Nephron (organoid): ENCODE data around the gene CPLX1.

ENCODE experiments used
- H3K27ac Mint-ChIP-seq, 3 experiments: 2 replicates each; pipeline ENCODE4 v1.8.0; 2020; ENCODE audit warnings: mixed read lengths in 3 of 3, mild to moderate bottlenecking in 2 of 3, moderate library complexity in 1 of 3
- H3K27me3 Mint-ChIP-seq: 2 replicates; pipeline ENCODE4 v1.8.0; 2021; ENCODE audit warnings: low read depth, mild to moderate bottlenecking, moderate library complexity, mixed read lengths
- H3K36me3 Mint-ChIP-seq: 2 replicates; pipeline ENCODE4 v1.8.0; 2020; ENCODE audit warnings: low read depth, mixed read lengths
- H3K4me1 Mint-ChIP-seq: 2 replicates; pipeline ENCODE4 v1.8.0; 2020; ENCODE audit warnings: mixed read lengths
- H3K4me3 Mint-ChIP-seq, 3 experiments: 2 replicates each; pipeline ENCODE4 v1.8.0; 2020; ENCODE audit warnings: mild to moderate bottlenecking in 3 of 3, mixed read lengths in 3 of 3, moderate library complexity in 2 of 3
- H3K9me3 Mint-ChIP-seq: 2 replicates; pipeline ENCODE4 v1.8.0; 2020; ENCODE audit warnings: mixed read lengths
- TF ChIP-seq, protein P1 (sequence below), 3 experiments: fragments of 200-600 bp; sonication (generic); IDR thresholded peaks; one replicate each; pipeline ENCODE4 v1.5.0; 2021; ENCODE audit warnings: antibody characterized with exemption in 3 of 3; ENCODE audit not compliant: unreplicated experiment in 3 of 3

The CPLX1 gene

DNA sequence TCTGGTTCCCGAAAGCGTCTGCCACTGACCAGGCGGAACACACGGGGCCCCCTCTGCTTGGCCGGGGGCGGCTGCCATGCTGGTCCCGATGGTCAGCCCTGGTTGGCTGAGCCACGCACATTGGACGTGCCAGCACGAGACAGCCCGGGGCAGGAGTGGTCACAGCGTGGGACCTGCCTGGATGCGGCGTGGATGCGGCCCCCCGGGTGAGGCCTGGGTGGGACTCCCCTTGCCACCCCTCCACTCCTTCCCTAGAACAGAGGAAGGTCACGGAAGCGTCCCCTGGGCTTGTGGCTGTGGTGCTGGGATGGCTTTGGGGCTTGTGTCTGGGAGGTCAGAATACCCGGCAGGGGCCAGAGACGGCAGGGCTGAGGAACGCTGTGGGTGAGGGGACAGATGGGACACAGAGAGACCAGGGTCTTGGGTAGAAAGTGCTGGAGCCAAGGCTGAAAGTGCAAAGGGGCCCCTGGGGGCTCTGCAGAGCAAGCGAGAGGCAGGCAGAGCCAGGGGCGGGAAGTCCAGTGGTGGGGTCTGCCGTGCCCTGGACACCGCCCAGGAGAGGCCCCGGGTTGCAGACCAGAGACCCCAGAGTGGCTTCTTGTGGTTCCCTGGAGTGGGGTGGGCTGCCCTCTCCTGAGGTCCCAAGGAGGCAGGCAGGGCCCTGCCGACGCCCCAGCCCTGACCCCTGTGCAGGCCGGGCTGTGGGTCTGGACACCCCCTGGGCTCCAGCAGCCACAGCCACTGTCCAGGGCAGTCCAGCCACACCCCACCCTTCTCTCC is 8.6 kb upstream of the CPLX1 start:
- TF ChIP-seq, protein P1, sequence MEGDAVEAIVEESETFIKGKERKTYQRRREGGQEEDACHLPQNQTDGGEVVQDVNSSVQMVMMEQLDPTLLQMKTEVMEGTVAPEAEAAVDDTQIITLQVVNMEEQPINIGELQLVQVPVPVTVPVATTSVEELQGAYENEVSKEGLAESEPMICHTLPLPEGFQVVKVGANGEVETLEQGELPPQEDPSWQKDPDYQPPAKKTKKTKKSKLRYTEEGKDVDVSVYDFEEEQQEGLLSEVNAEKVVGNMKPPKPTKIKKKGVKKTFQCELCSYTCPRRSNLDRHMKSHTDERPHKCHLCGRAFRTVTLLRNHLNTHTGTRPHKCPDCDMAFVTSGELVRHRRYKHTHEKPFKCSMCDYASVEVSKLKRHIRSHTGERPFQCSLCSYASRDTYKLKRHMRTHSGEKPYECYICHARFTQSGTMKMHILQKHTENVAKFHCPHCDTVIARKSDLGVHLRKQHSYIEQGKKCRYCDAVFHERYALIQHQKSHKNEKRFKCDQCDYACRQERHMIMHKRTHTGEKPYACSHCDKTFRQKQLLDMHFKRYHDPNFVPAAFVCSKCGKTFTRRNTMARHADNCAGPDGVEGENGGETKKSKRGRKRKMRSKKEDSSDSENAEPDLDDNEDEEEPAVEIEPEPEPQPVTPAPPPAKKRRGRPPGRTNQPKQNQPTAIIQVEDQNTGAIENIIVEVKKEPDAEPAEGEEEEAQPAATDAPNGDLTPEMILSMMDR (IDR thresholded peaks at IDR 0.05; ENCODE audit: unreplicated experiment in 3 of 3) = no peak
- Mint-ChIP-seq H3K36me3 (peaks cover 11% of the 10 kb centered on the region), H3K4me1 (no peaks in the 10 kb centered on the region), H3K9me3 (peaks cover 17% of the 10 kb centered on the region), H3K27me3 (peaks cover 11% of the 10 kb centered on the region), H3K4me3 (no peak overlapping the region), H3K27ac (no peak overlapping the region)

DNA sequence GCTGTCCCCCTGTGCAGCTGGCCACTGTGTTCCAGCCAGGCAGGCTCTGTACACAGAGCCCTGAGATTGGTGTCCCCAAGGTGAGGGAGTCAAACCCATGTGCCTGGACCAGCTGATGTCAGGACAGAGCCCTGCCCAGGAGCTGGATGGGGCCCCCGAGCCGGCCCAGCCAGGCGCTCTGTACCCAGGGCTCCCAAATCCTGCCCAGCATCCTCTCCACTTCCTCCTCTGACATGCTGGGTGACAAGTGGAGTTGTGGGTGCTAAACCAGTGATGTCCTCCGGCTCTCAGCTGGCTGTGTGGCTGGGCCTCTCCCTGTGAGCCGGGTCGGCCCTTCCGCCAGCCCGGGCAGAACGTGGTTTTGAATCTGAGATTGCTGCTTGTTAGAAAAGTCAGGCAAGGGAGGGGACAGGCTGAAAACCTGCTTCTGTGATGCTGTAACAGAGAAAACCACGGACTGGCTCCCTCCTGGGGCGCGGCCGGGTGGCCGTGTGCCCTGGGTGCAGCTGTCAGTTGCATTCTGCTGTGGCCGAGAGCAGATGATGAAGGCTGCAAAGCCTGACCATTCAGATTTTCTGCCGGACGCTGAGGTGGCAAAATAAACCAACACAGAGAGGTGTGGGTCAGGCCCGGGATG is 7.9 kb upstream of the CPLX1 start:
- H3K27ac Mint-ChIP-seq = no peak overlapping the region
- no peak overlapping the region for H3K4me3 Mint-ChIP-seq
- peaks cover 10% of the 10 kb centered on the region for H3K9me3 Mint-ChIP-seq
- H3K36me3 Mint-ChIP-seq = peaks cover 6% of the 10 kb centered on the region
- H3K4me1 Mint-ChIP-seq = no peaks in the 10 kb centered on the region
- peaks cover 14% of the 10 kb centered on the region for H3K27me3 Mint-ChIP-seq
- TF ChIP-seq, protein P1 (IDR thresholded peaks at IDR 0.05; ENCODE audit: unreplicated experiment in 3 of 3) = no peak

DNA sequence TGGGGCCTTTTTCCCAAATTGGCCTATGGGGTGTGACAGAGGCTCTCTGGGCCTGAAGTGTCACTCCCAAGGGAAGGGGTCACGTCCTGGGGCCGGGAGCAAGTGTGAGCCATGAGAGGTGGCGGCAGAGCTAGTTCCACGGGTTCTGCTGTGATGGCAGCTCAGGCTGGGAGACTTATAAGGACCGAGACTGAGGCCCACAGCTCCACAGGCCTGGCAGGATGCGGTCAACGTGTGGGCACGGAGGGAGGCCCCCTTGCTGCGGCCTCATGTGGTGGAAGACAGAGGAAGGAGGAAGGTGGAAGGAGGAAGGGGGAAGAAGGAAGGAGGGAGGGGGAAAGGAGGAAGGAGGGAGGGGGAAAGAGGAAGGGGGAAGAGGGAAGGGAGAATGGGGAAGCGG is 7.2 kb upstream of the CPLX1 start:
- H3K4me1 Mint-ChIP-seq = peaks cover 2% of the 10 kb centered on the region
- peaks cover 8% of the 10 kb centered on the region for H3K9me3 Mint-ChIP-seq
- TF ChIP-seq, protein P1 (IDR thresholded peaks at IDR 0.05; ENCODE audit: unreplicated experiment in 3 of 3) = no peak
- H3K4me3 Mint-ChIP-seq = no peak overlapping the region
- H3K36me3 Mint-ChIP-seq = peaks cover 4% of the 10 kb centered on the region
- H3K27me3 Mint-ChIP-seq = peaks cover 21% of the 10 kb centered on the region
- no peak overlapping the region for H3K27ac Mint-ChIP-seq

DNA sequence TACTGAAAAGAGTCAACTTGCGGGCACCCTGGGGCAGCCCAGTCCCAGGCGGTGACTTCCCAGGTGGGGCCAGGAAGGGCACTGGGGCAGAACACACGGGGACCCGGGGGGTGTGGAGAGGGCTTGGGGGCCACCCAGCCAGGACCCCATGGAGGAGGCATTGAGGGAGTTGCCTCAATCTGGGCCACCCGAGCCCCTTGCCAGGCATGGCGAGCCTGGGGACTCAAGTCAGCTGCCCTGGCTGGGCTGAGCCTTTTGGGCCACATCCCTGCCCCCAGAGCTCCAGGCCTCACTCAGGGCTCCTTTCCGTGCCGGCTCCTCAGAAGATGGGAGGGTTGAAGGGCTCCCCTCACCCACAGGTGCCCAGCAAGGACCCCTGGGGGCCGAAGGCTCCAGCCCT is 6.6 kb upstream of the CPLX1 start:
- H3K27me3 Mint-ChIP-seq = peaks cover 27% of the 10 kb centered on the region
- peaks cover 6% of the 10 kb centered on the region for H3K4me1 Mint-ChIP-seq
- TF ChIP-seq, protein P1 (IDR thresholded peaks at IDR 0.05; ENCODE audit: unreplicated experiment in 3 of 3) = no peak
- no peak overlapping the region for H3K4me3 Mint-ChIP-seq
- no peak overlapping the region for H3K27ac Mint-ChIP-seq
- H3K9me3 Mint-ChIP-seq = peaks cover 2% of the 10 kb centered on the region
- no peaks in the 10 kb centered on the region for H3K36me3 Mint-ChIP-seq

DNA sequence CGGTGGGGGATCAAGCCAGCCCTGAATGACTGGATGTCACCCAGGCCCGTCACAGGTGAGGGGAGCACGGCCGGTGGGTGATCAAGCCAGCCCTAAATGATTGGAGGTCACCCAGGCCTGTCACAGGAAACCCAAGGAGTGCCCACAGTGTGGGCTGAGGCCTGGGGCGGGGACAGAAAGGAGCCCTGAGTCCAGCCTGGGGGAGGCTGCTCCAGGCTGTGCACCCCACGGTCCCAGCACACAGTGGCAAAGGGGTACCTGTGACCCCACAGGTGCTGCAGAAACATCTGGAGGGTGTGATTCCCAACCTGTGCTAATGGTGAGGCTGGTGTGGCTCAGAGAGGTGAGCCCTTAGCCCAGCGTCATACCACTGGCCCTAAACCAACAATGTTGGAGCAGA is 6.2 kb upstream of the CPLX1 start:
- no peaks in the 10 kb centered on the region for H3K36me3 Mint-ChIP-seq
- TF ChIP-seq, protein P1 (IDR thresholded peaks at IDR 0.05; ENCODE audit: unreplicated experiment in 3 of 3) = no peak
- peaks cover 2% of the 10 kb centered on the region for H3K9me3 Mint-ChIP-seq
- H3K4me1 Mint-ChIP-seq = peaks cover 6% of the 10 kb centered on the region
- H3K4me3 Mint-ChIP-seq = no peak overlapping the region
- no peak overlapping the region for H3K27ac Mint-ChIP-seq
- peaks cover 31% of the 10 kb centered on the region for H3K27me3 Mint-ChIP-seq

DNA sequence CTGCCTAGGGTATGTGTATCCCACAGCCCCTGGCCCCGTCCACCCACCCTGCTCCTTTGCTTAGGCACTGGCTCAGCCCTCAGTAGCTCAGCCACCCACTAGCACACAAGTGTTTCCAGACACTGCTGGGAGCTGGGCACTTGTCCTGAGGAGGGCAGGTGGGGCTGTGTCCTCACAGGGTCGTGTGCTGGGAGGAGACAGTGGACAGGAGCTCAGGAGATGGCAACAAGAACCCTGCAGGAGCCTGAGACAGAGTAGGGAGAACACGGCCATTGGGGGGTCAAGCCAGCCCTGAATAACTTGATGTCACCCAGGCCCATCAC is 5.5 kb upstream of the CPLX1 start:
- Mint-ChIP-seq H3K9me3 (peaks cover 2% of the 10 kb centered on the region), H3K36me3 (no peaks in the 10 kb centered on the region)

More for the DNA sequence above, 5.5 kb upstream of the CPLX1 start:
- Mint-ChIP-seq H3K4me1 (peaks cover 6% of the 10 kb centered on the region), H3K27me3 (peaks cover 31% of the 10 kb centered on the region), H3K4me3 (no peak overlapping the region), H3K27ac (no peak overlapping the region)
- TF ChIP-seq, protein P1 (IDR thresholded peaks at IDR 0.05; ENCODE audit: unreplicated experiment in 3 of 3) = no peak
